ENCODE results near the gene KDM4B. TPM values are rescaled to one million over a fixed set of nuclear protein-coding genes. Genes with fewer than 3 reads are reported as not detected.

Gene KDM4B
- total and polyA plus RNA-seq, 2 of the 8 experiments (the other 6 are each of a cell fraction or from before 2014, with no cell fraction given) = 12.0 to 31.9 TPM

DNA sequence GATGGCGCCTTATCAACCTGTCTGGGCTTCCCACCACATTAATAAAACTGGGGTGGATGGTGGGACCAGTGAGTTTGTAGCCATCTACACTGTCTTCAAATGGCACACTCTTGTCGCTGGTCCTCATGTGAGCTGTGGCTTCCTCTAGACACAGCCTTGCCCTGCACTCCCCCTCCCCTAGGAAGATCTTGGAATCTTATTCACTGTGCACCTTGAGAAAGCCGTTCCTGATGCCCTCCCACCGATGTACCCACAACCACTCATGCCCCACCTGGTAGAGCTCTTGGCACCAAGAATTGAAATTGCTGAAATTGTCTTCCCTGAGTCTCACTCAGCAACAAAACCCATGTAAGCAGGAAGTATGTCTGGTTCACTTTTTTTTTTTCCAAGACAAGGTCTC, 225.7 kb downstream of the KDM4B start:
- Histone ChIP-seq H4K5ac (ENCODE audit: insufficient read length, low read depth, low read length) (peak overlapping the region; percentile 44), H3K27ac (ENCODE audit: low read depth, low read length) (no peak overlapping the region), H4K91ac (replicated peaks; ENCODE audit: insufficient read length, low read length) (peak overlapping the region; percentile 97), H3K4me3 (ENCODE audit: extremely low read depth in 1 of 4, insufficient read depth in 2 of 4, low read depth in 3 of 4, low read length in 4 of 4) (no peak overlapping the region), H3K27me3 (replicated peaks in 1 of 4; ENCODE audit: control insufficient read depth in 3 of 4, extremely low read depth in 1 of 4, insufficient read depth in 3 of 4, low read length in 3 of 4) (no peaks in the 10 kb centered on the region; a peak in 1 of 7 replicates), H2AK5ac (ENCODE audit: low read depth, low read length) (no peak overlapping the region), H2BK120ac (replicated peaks; ENCODE audit: low read depth, low read length) (peak overlapping the region; percentile 2), H3K4me2 (ENCODE audit: insufficient read depth in 1 of 2, low read depth in 2 of 2, low read length in 2 of 2) (no peak overlapping the region), H3K79me1 (ENCODE audit: low read depth, low read length) (no peaks in the 10 kb centered on the region), H3K36me3 (ENCODE audit: control insufficient read depth in 2 of 4, insufficient read depth in 4 of 4, low read length in 3 of 4) (no peaks in the 10 kb centered on the region), H4K8ac (ENCODE audit: extremely low read depth, insufficient read depth, low read length) (no peak overlapping the region), H3K9me3 (ENCODE audit: insufficient read depth in 2 of 2, low read depth in 1 of 2, low read length in 1 of 2) (no peaks in the 10 kb centered on the region), H3K23ac (ENCODE audit: insufficient read length) (no peak overlapping the region), H2AFZ (ENCODE audit: low read length) (no peak overlapping the region), H2BK12ac (ENCODE audit: low read depth, low read length) (peak overlapping the region; percentile 13; the same call in 1 of the 2 replicates), H4K20me1 (replicated peaks in 1 of 2; ENCODE audit: control insufficient read depth in 1 of 2, insufficient read depth in 2 of 2, low read length in 2 of 2) (no peaks in the 10 kb centered on the region), H3K56ac (replicated peaks; ENCODE audit: insufficient read length, low read depth, low read length) (peak overlapping the region; percentile 49), H2BK15ac (ENCODE audit: low read length) (peak overlapping the region; percentile 36; the same call in 1 of the 2 replicates), H3K79me2 (ENCODE audit: control insufficient read depth in 1 of 2, insufficient read depth in 2 of 2, low read length in 2 of 2) (no peaks in the 10 kb centered on the region), H2BK5ac (ENCODE audit: low read depth, low read length) (no peak overlapping the region), H3K9ac (replicated peaks in 1 of 4; ENCODE audit: extremely low read depth in 1 of 4, low read depth in 3 of 4, low read length in 3 of 4) (no peak overlapping the region), H3K14ac (ENCODE audit: insufficient read length) (no peak overlapping the region), H3K18ac (ENCODE audit: extremely low read depth, low read length) (no peak overlapping the region), H3K4ac (replicated peaks; ENCODE audit: insufficient read length, low read depth, low read length) (peak overlapping the region; percentile 4), H3K23me2 (ENCODE audit: low read depth, low read length) (no peaks in the 10 kb centered on the region), H2BK20ac (ENCODE audit: low read length) (peak overlapping the region; percentile 98), H3K4me1 (replicated peaks in 1 of 4; ENCODE audit: control insufficient read depth in 3 of 4, insufficient read depth in 4 of 4, low read length in 3 of 4) (peaks cover 0 to 16% (median 7%) of the 10 kb centered on the region in 4 experiments; a peak in 5 of 7 replicates)
- DNase-seq (ENCODE audit: low read depth in 1 of 2, low spot score in 2 of 2) (no peak), FAIRE-seq (no peak)
- CTCF ChIA-PET (ENCODE audit: partially characterized antibody) = interaction anchor here (0.6 to 1.6 kb wide), 2 partner anchors 127 to 386 kb away, joined by 3 read pairs; no protein-coding TSS in a partner anchor
- POLR2A ChIA-PET (ENCODE audit: partially characterized antibody) = interaction anchor here (0.9 kb wide), 1 partner anchor 217 kb away, joined by 3 read pairs; no protein-coding TSS in a partner anchor
- TF ChIP-seq, protein P1, sequence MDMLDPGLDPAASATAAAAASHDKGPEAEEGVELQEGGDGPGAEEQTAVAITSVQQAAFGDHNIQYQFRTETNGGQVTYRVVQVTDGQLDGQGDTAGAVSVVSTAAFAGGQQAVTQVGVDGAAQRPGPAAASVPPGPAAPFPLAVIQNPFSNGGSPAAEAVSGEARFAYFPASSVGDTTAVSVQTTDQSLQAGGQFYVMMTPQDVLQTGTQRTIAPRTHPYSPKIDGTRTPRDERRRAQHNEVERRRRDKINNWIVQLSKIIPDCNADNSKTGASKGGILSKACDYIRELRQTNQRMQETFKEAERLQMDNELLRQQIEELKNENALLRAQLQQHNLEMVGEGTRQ (IDR thresholded peaks at IDR 0.05; ENCODE audit: low read length) = no peak
- no peak for TF ChIP-seq RNF2 (IDR thresholded peaks at IDR 0.05; ENCODE audit: borderline replicate concordance, low read depth, low read length, missing control alignments, poor library complexity, severe bottlenecking)
- no peak for TF ChIP-seq POLR2A (IDR thresholded peaks at IDR 0.05; ENCODE audit: control extremely low read depth in 1 of 2, low read depth in 2 of 2, low read length in 2 of 2)
- TF ChIP-seq SAP30 (IDR thresholded peaks at IDR 0.05; ENCODE audit: insufficient read depth, insufficient replicate concordance, low read length) = no peak
- TF ChIP-seq RFX5 (IDR thresholded peaks at IDR 0.05; ENCODE audit: borderline replicate concordance, low read depth, low read length) = no peak
- TF ChIP-seq SP2 (IDR thresholded peaks at IDR 0.05; ENCODE audit: low read length) = no peak
- TF ChIP-seq KDM1A (IDR thresholded peaks at IDR 0.05; ENCODE audit: borderline replicate concordance, low read length) = no peak
- TF ChIP-seq NRF1 (IDR thresholded peaks at IDR 0.05; ENCODE audit: low read depth, low read length) = no peak
- no peak for TF ChIP-seq GTF2F1 (IDR thresholded peaks at IDR 0.05; ENCODE audit: borderline replicate concordance, low read depth, low read length)
- no peak for TF ChIP-seq BRCA1 (IDR thresholded peaks at IDR 0.05; ENCODE audit: low read depth, low read length)
- no peak for TF ChIP-seq ASH2L (IDR thresholded peaks at IDR 0.05; ENCODE audit: low read length)
- TF ChIP-seq BCL11A (IDR thresholded peaks at IDR 0.05; ENCODE audit: low read depth in 2 of 2, low read length in 2 of 2) = no peak
- WGBS, 2 experiments (ENCODE audit: extremely low coverage in 1 of 2, insufficient coverage in 1 of 2, insufficient read length in 1 of 2, insufficient replicate concordance in 2 of 2, low coverage in 1 of 2, low lambda C conversion rate in 2 of 2, missing lambda C conversion rate in 1 of 2) = 94% methylated on average over 4 of the region's 4 CpGs; no CpG with 5 or more reads in 1 of the 2 experiments
